SK-N-SH (cell line): Measurements from ENCODE around the gene G3BP1. TPM values are rescaled to one million over a fixed set of nuclear protein-coding genes. Genes with fewer than 3 reads are reported as not detected.

Experiments used
- CTCF ChIA-PET: fragments of 300-600, 350-600 bp; formaldehyde crosslinking; extraction: SDS; loops from one replicate; lab custom pipeline; 2021; lab: Yijun Ruan, JAX
- POLR2A ChIA-PET: fragments of 350-600 bp; sonication (Branson Sonifier 250); formaldehyde crosslinking; extraction: SDS; loops from one replicate; lab custom pipeline; 2020; ENCODE audit warnings: antibody characterized with exemption, inconsistent platforms; lab: Yijun Ruan, JAX
- DNase-seq: peaks from one replicate; pipeline ENCODE4 v3.0.0; 2012
- H2AFZ ChIP-seq: fragments of 200-600 bp; sonication (generic); 2 replicates; pipeline ENCODE4 v1.8.1; 2016; ENCODE audit warnings: antibody characterized with exemption, mild to moderate bottlenecking, low read depth
- H3F3A ChIP-seq: fragments of 200-600 bp; sonication (generic); replicated peaks from 2 replicates; pipeline ENCODE3; 2016; ENCODE audit warnings: antibody characterized with exemption, mild to moderate bottlenecking; ENCODE audit not compliant: insufficient read depth
- H3K27ac ChIP-seq, 2 experiments: fragments of 200-500 bp in 1 of 2; fragments of 200-600 bp in 1 of 2; sonication (Bioruptor generic) in 1 of 2; sonication (generic), shearing (Covaris generic) in 1 of 2; 2 replicates each; pipeline versions ENCODE4 v1.5.1 to v1.6.1; 2014 to 2016; ENCODE audit warnings: low read depth in 2 of 2, inconsistent platforms in 1 of 2, low read length in 1 of 2, mild to moderate bottlenecking in 1 of 2, mixed read lengths in 1 of 2
- H3K27me3 ChIP-seq: fragments of 200-600 bp; sonication (generic), shearing (Covaris generic); 2 replicates; pipeline ENCODE4 v1.6.1; 2016; ENCODE audit warnings: mixed run types; ENCODE audit not compliant: insufficient read depth
- H3K36me3 ChIP-seq, 2 experiments: fragments of 200-500 bp in 1 of 2; fragments of 200-600 bp in 1 of 2; sonication (Bioruptor generic) in 1 of 2; sonication (generic) in 1 of 2; replicated peaks in 1 of 2; 2 replicates each; pipeline versions ENCODE3 to v1.5.1; 2014 to 2016; ENCODE audit warnings: low read length in 1 of 2, mild to moderate bottlenecking in 1 of 2; ENCODE audit not compliant: insufficient read depth in 2 of 2, control insufficient read depth in 1 of 2
- H3K4me1 ChIP-seq, 2 experiments: fragments of 200-500 bp in 1 of 2; fragments of 200-600 bp in 1 of 2; sonication (Bioruptor generic) in 1 of 2; sonication (generic), shearing (Covaris generic) in 1 of 2; 2 replicates each; pipeline versions ENCODE4 v1.5.1 to v1.6.1; 2014 to 2016; ENCODE audit warnings: low read depth in 1 of 2, low read length in 1 of 2, mixed run types in 1 of 2; ENCODE audit not compliant: insufficient read depth in 2 of 2, control insufficient read depth in 1 of 2
- H3K4me2 ChIP-seq: fragments of 200-600 bp; sonication (generic), shearing (Covaris generic); 2 replicates; pipeline ENCODE4 v1.6.1; 2017; ENCODE audit warnings: mixed run types
- H3K4me3 ChIP-seq, 2 experiments: fragments of 200-500 bp in 1 of 2; fragments of 200-600 bp in 1 of 2; sonication (Bioruptor generic) in 1 of 2; sonication (generic), shearing (Covaris generic) in 1 of 2; 2 replicates each; pipeline versions ENCODE4 v1.5.1 to v1.8.1; 2014 to 2016; ENCODE audit warnings: low read depth in 2 of 2, inconsistent platforms in 1 of 2, low read length in 1 of 2, mild to moderate bottlenecking in 1 of 2, mixed read lengths in 1 of 2, moderate library complexity in 1 of 2
- H3K79me2 ChIP-seq: fragments of 200-600 bp; sonication (generic); 2 replicates; pipeline ENCODE4 v1.8.1; 2017; ENCODE audit warnings: mild to moderate bottlenecking; ENCODE audit not compliant: insufficient read depth
- H3K9ac ChIP-seq: fragments of 200-600 bp; sonication (generic); 2 replicates; pipeline ENCODE4 v1.6.1; 2017; ENCODE audit warnings: mixed run types
- H3K9me2 ChIP-seq: fragments of 200-600 bp; sonication (generic); 2 replicates; pipeline ENCODE4 v1.6.1; 2017; ENCODE audit warnings: mixed run types
- H3K9me3 ChIP-seq: fragments of 200-600 bp; sonication (generic); 2 replicates; pipeline ENCODE4 v1.6.1; 2017; ENCODE audit warnings: mixed run types, mild to moderate bottlenecking, moderate library complexity
- H4K20me1 ChIP-seq: fragments of 200-600 bp; sonication (generic); 2 replicates; pipeline ENCODE4 v1.6.1; 2017; ENCODE audit warnings: mild to moderate bottlenecking, mixed run types; ENCODE audit not compliant: insufficient read depth
- CHD2 ChIP-seq: fragments of 150-350 bp; IDR thresholded peaks from 2 replicates; pipeline ENCODE4 v1.6.1; 2018; ENCODE audit warnings: low read length; ENCODE audit not compliant: partially characterized antibody
- ELF1 ChIP-seq: IDR thresholded peaks from 2 replicates; pipeline ENCODE4 v1.4.0; 2012
- EZH2phosphoT487 ChIP-seq: fragments of 200-600 bp; sonication (generic); IDR thresholded peaks from 2 replicates; pipeline ENCODE4 v1.6.1; 2017; ENCODE audit warnings: low read depth, mixed run types, mild to moderate bottlenecking, antibody characterized with exemption, moderate library complexity, borderline replicate concordance
- FOXJ3 ChIP-seq: sonication (generic); formaldehyde crosslinking; IDR thresholded peaks from 2 replicates; pipeline ENCODE4 v1.5.1; 2020; ENCODE audit warnings: mild to moderate bottlenecking, missing genetic modification reagents
- GABPA ChIP-seq: IDR thresholded peaks from 2 replicates; pipeline ENCODE4 v1.4.0; 2012; ENCODE audit warnings: low read depth, mild to moderate bottlenecking
- GATA2 ChIP-seq: sonication (generic); formaldehyde crosslinking; IDR thresholded peaks from 2 replicates; pipeline ENCODE4 v1.5.0; 2020; ENCODE audit warnings: mild to moderate bottlenecking, missing genetic modification reagents
- JUND ChIP-seq: IDR thresholded peaks from 2 replicates; pipeline ENCODE4 v1.4.0; 2012
- MEF2A ChIP-seq: IDR thresholded peaks from 2 replicates; pipeline ENCODE4 v1.4.0; 2012; ENCODE audit warnings: low read depth, borderline replicate concordance
- MXI1 ChIP-seq: IDR thresholded peaks from 2 replicates; pipeline ENCODE4 v1.6.1; 2012; ENCODE audit warnings: mild to moderate bottlenecking, low read depth, low read length, improper control_type of control experiment
- NFIC ChIP-seq: IDR thresholded peaks from 2 replicates; pipeline ENCODE4 v1.4.0; 2012; ENCODE audit warnings: borderline replicate concordance
- NRF1 ChIP-seq: IDR thresholded peaks from 2 replicates; pipeline ENCODE4 v1.6.1; 2012; ENCODE audit warnings: low read depth, mild to moderate bottlenecking, low read length
- POLR2AphosphoS5 ChIP-seq: IDR thresholded peaks from 2 replicates; pipeline ENCODE4 v1.6.1; 2012; ENCODE audit warnings: low read depth, low read length
- RCOR1 ChIP-seq: fragments of 150-350 bp; IDR thresholded peaks from 2 replicates; pipeline ENCODE4 v1.6.1; 2017; ENCODE audit warnings: antibody characterized with exemption, low read length
- RFX5 ChIP-seq: IDR thresholded peaks from 2 replicates; pipeline ENCODE4 v1.6.1; 2012; ENCODE audit warnings: mild to moderate bottlenecking, improper control_type of control experiment, low read length
- RXRA ChIP-seq: IDR thresholded peaks from 2 replicates; pipeline ENCODE4 v1.4.0; 2012; ENCODE audit warnings: low read depth, mild to moderate bottlenecking, borderline replicate concordance
- SIN3A ChIP-seq: IDR thresholded peaks from 2 replicates; pipeline ENCODE4 v1.6.1; 2012; ENCODE audit warnings: low read depth, mild to moderate bottlenecking, low read length, moderate library complexity, borderline replicate concordance
- TAF1 ChIP-seq: IDR thresholded peaks from 2 replicates; pipeline ENCODE4 v1.6.1; 2012; ENCODE audit warnings: low read depth, mild to moderate bottlenecking, low read length, moderate library complexity, borderline replicate concordance
- WGBS: methylation state at CpG from one replicate; pipeline ENCODE4 v1.1.6; 2017; ENCODE audit warnings: low lambda C conversion rate; 5-methylcytosine and 5-hydroxymethylcytosine counted together
- polyA plus RNA-seq, 3 experiments: library from polyadenylated mRNA; depleted of rRNA; stranded (reverse); fragments of >200 nt; gene quantifications; 2 replicates each; pipeline ENCODE4 v1.2.3, GENCODE V29; 2012
- TF ChIP-seq, protein P1 (sequence below): IDR thresholded peaks from 2 replicates; pipeline ENCODE4 v1.4.0; 2012; ENCODE audit warnings: low read depth, borderline replicate concordance
- TF ChIP-seq, protein P2 (sequence below): fragments of 150-350 bp; IDR thresholded peaks from 2 replicates; pipeline ENCODE4 v1.6.1; 2017; ENCODE audit warnings: antibody characterized with exemption, low read length, low read depth, borderline replicate concordance
- TF ChIP-seq, protein P3 (sequence below): IDR thresholded peaks from 2 replicates; pipeline ENCODE4 v1.4.0; 2012; ENCODE audit warnings: low read depth, borderline replicate concordance
- TF ChIP-seq, protein P4 (sequence below): IDR thresholded peaks from 2 replicates; pipeline ENCODE4 v1.4.0; 2012; ENCODE audit warnings: low read depth

G3BP1 gene
- polyA plus RNA-seq, 1 of the 3 experiments (the other 2 are of a cell fraction) = 21.7 TPM

DNA sequence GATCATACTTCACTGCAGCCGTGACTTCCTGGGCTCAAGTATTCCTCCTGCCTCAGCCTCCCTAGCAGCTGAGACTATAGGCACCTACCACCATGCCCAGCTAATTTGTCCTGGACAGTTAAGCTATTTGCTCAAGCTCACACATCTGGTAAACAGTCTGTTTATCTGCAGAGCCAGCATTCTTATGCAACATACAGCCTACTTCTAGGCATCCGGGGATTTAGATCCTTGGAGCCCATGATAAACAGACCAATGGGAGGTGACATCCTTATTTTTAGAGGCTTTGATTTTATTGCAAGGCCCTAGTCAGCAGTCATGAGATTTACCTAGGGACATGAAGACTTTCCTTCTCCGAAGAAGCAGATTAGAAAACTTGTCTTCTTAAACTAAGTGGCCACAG, 34.3 kb upstream of the G3BP1 start:
- no peak overlapping the region for H3K4me3 ChIP-seq
- no peak overlapping the region for H3K4me2 ChIP-seq
- no peaks in the 10 kb centered on the region for H3K9me3 ChIP-seq
- H4K20me1 ChIP-seq = no peaks in the 10 kb centered on the region
- no peak for TF ChIP-seq CHD2
- no peak for TF ChIP-seq TAF1
- TF ChIP-seq, protein P1, sequence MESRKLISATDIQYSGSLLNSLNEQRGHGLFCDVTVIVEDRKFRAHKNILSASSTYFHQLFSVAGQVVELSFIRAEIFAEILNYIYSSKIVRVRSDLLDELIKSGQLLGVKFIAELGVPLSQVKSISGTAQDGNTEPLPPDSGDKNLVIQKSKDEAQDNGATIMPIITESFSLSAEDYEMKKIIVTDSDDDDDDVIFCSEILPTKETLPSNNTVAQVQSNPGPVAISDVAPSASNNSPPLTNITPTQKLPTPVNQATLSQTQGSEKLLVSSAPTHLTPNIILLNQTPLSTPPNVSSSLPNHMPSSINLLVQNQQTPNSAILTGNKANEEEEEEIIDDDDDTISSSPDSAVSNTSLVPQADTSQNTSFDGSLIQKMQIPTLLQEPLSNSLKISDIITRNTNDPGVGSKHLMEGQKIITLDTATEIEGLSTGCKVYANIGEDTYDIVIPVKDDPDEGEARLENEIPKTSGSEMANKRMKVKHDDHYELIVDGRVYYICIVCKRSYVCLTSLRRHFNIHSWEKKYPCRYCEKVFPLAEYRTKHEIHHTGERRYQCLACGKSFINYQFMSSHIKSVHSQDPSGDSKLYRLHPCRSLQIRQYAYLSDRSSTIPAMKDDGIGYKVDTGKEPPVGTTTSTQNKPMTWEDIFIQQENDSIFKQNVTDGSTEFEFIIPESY = no peak
- TF ChIP-seq RCOR1 = no peak
- no peak overlapping the region for H3K9ac ChIP-seq
- H2AFZ ChIP-seq = no peak overlapping the region
- 93% methylated on average over 3 of the region's 3 CpGs for WGBS
- no peaks in the 10 kb centered on the region for H3K9me2 ChIP-seq
- H3F3A ChIP-seq = peaks cover 59% of the 10 kb centered on the region
- DNase-seq = no peak
- no peaks in the 10 kb centered on the region for H3K27me3 ChIP-seq
- peaks cover 0 to 4% of the 10 kb centered on the region in 2 experiments for H3K36me3 ChIP-seq
- H3K27ac ChIP-seq = peak overlapping the region in 1 of 2 experiments; percentile 100; a peak in 2 of 4 replicates
- ChIA-PET POLR2A (no interaction called here), CTCF (interaction anchor here (1.0 to 17.0 kb wide), 8 partner anchors 19 to 290 kb away, joined by 3 to 375 read pairs (median 4); partner anchors contain the start of genes SLC36A1 and SPARC)
- H3K79me2 ChIP-seq = no peaks in the 10 kb centered on the region; the same call in 1 of the 2 replicates
- H3K4me1 ChIP-seq = peaks cover 16 to 37% of the 10 kb centered on the region in 2 experiments; a peak in 3 of 4 replicates

DNA sequence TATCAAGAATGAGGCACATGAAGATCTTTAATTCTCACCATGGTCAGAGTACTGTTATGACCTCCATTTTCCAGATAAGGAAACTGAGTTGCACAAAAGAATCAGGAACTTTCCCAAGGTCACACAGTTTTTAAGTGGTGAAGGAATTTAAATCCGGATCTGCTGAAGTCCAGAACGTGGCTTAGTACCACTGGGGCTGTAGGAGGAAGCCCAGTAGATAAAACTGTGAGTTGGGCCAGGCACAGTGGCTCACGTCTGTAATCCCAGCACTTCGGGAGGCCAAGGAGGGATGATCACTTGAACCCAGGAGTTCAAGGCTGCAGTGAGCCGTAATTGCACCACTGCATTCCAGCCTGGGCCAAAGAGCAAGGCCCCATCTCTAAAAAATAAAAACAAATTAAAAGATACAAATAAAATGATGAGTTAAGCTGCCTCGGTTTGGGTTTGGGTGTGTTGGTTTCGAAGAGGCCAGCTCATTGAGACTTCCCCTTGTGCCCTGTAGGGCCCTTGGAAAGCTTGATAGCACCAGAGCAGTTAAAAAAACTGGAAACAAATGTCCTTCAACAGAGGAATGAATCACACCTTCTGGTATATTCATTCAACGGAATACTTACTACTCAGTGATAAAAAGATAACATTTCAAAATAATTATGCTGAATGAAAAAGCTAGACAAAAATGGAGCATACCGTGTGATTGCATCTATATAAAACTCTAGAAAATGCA, 33.5 kb upstream of the G3BP1 start:
- Histone ChIP-seq H3K9me2 (no peaks in the 10 kb centered on the region), H3K27me3 (no peaks in the 10 kb centered on the region), H3F3A (peaks cover 59% of the 10 kb centered on the region), H3K4me1 (peaks cover 16 to 36% of the 10 kb centered on the region in 2 experiments; a peak in 3 of 4 replicates), H3K4me3 (no peak overlapping the region), H3K27ac (peak overlapping the region; percentile 11 to 100; a peak in 3 of 4 replicates), H3K9me3 (no peaks in the 10 kb centered on the region), H3K9ac (no peak overlapping the region; the same call in 1 of the 2 replicates), H3K4me2 (no peak overlapping the region), H3K79me2 (no peaks in the 10 kb centered on the region; the same call in 1 of the 2 replicates), H3K36me3 (peaks cover 0 to 4% of the 10 kb centered on the region in 2 experiments), H2AFZ (no peak overlapping the region), H4K20me1 (no peaks in the 10 kb centered on the region)
- DNase-seq = no peak
- 70% methylated on average over 9 of the region's 9 CpGs for WGBS
- TF ChIP-seq NRF1 (no peak), EZH2phosphoT487 (no peak), FOXJ3 (CRISPR knock-in tag) (no peak), ELF1 (no peak), JUND (no peak), SIN3A (no peak), MEF2A (no peak), RXRA (no peak), NFIC (no peak), TAF1 (no peak), POLR2AphosphoS5 (no peak), CHD2 (no peak), RFX5 (no peak), GABPA (no peak), GATA2 (CRISPR knock-in tag) (no peak), MXI1 (no peak)
- TF ChIP-seq, protein P2, sequence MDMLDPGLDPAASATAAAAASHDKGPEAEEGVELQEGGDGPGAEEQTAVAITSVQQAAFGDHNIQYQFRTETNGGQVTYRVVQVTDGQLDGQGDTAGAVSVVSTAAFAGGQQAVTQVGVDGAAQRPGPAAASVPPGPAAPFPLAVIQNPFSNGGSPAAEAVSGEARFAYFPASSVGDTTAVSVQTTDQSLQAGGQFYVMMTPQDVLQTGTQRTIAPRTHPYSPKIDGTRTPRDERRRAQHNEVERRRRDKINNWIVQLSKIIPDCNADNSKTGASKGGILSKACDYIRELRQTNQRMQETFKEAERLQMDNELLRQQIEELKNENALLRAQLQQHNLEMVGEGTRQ = no peak
- TF ChIP-seq, protein P3, sequence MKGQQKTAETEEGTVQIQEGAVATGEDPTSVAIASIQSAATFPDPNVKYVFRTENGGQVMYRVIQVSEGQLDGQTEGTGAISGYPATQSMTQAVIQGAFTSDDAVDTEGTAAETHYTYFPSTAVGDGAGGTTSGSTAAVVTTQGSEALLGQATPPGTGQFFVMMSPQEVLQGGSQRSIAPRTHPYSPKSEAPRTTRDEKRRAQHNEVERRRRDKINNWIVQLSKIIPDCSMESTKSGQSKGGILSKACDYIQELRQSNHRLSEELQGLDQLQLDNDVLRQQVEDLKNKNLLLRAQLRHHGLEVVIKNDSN = no peak
- TF ChIP-seq, protein P1 = no peak
- TF ChIP-seq, protein P4, sequence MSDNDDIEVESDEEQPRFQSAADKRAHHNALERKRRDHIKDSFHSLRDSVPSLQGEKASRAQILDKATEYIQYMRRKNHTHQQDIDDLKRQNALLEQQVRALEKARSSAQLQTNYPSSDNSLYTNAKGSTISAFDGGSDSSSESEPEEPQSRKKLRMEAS = no peak
- ChIA-PET POLR2A (no interaction called here), CTCF (interaction anchor here (0.7 to 17.0 kb wide), 6 partner anchors 14 to 83 kb away, joined by 4 to 375 read pairs (median 68); partner anchors contain the start of gene SPARC)
